Aortic smooth muscle cell (primary cell): Measurements from ENCODE around the gene TMEM26. TPM values are rescaled to one million over a fixed set of nuclear protein-coding genes. Genes with fewer than 3 reads are reported as not detected.

Experiments
- total RNA-seq: library from RNA; depleted of rRNA; stranded (reverse); fragments of >200 nt; gene quantifications from 2 replicates; pipeline ENCODE4 v1.2.3, GENCODE V29; 2014

The TMEM26 gene
- 4.8 and 12.2 TPM in 2 replicates for total RNA-seq

GRCh38 chr10:61452655-61453641 is at the start of gene TMEM26:
Gene TMEM26, minus strand, starts transcription at chr10:61453381. Its CDS starts 300 bp downstream, at chr10:61453081.

Other genes with a start within 250 kb of the TMEM26 start
- 4.6 and 8.5 TPM in 2 replicates for gene CABCOCO1, start 209.5 kb upstream of the TMEM26 start, total RNA-seq